Activated naive CD8-positive, alpha-beta T cell treated with anti-CD3 and anti-CD28 coated beads for 36 hours (primary cell): ENCODE data around the gene PLPPR1. TPM values are rescaled to one million over a fixed set of nuclear protein-coding genes. Genes with fewer than 3 reads are reported as not detected.

Source experiments
- DNase-seq: peaks from one replicate; pipeline ENCODE4 v3.0.0; 2021
- H3K27ac Mint-ChIP-seq: one replicate; pipeline ENCODE4 v1.8.0; 2022; ENCODE audit warnings: mild to moderate bottlenecking, moderate library complexity, mixed read lengths
- H3K27me3 Mint-ChIP-seq: one replicate; pipeline ENCODE4 v1.8.0; 2022; ENCODE audit warnings: mild to moderate bottlenecking, mixed read lengths
- H3K36me3 Mint-ChIP-seq: one replicate; pipeline ENCODE4 v1.8.0; 2021; ENCODE audit warnings: mild to moderate bottlenecking, mixed read lengths
- H3K4me1 Mint-ChIP-seq: one replicate; pipeline ENCODE4 v1.8.0; 2021; ENCODE audit warnings: mixed read lengths
- H3K4me3 Mint-ChIP-seq: one replicate; pipeline ENCODE4 v1.8.0; 2022; ENCODE audit warnings: mild to moderate bottlenecking, moderate library complexity, mixed read lengths
- H3K9me3 Mint-ChIP-seq: one replicate; pipeline ENCODE4 v1.8.0; 2022; ENCODE audit warnings: mixed read lengths
- total RNA-seq, 2 experiments: library from RNA; stranded (reverse); gene quantifications; one replicate each; pipeline ENCODE4 v1.2.3, GENCODE V29; 2021

The PLPPR1 gene
- total RNA-seq, 2 experiments from 2014 or later = not detected

DNA sequence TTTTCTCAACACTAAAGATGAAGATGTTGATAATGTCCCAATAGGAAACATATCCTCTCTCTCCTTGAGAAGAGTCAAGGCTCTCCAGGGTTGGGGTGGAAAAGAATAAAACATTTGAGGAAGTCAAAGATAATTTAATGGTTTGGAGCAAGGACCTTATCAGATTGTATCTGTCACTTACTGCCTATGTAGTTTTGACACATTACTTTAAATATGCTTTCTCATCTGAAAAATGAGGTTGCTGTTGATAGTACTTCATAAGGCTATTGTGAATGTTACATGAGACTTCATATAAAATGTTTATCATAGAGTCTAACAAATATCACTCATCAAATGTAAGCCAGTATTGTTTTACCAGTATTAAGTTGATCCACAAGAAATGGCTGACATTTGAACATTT lies 307.6 kb downstream of the PLPPR1 start:
- no peak overlapping the region for H3K27ac Mint-ChIP-seq
- no peak for DNase-seq
- H3K4me1 Mint-ChIP-seq = no peaks in the 10 kb centered on the region
- peaks cover 18% of the 10 kb centered on the region for H3K27me3 Mint-ChIP-seq
- H3K4me3 Mint-ChIP-seq = no peak overlapping the region
- H3K9me3 Mint-ChIP-seq = no peaks in the 10 kb centered on the region
- H3K36me3 Mint-ChIP-seq = no peaks in the 10 kb centered on the region

DNA sequence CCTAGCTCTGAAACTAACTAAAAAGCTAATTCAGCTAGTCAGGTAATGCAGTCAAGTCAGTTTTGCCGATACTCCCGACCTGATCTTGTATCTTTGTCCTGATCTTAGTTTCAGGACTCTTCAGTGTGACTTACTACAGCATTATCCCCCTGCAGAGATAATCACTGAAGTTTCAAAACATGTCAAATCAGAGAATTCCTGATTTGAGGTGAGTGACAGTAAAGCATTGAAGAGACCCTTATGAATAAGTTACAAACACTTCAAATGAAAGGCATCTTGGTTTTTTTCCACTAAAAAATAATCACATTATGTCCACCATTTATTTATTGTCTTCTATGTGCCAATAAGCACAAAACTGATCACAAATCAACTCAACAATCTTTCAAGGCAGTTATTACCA lies 308.7 kb downstream of the PLPPR1 start:
- H3K4me1 Mint-ChIP-seq = no peaks in the 10 kb centered on the region
- H3K27ac Mint-ChIP-seq = no peak overlapping the region
- no peak for DNase-seq
- peaks cover 19% of the 10 kb centered on the region for H3K27me3 Mint-ChIP-seq
- H3K4me3 Mint-ChIP-seq = no peak overlapping the region
- H3K36me3 Mint-ChIP-seq = no peaks in the 10 kb centered on the region
- H3K9me3 Mint-ChIP-seq = no peaks in the 10 kb centered on the region

DNA sequence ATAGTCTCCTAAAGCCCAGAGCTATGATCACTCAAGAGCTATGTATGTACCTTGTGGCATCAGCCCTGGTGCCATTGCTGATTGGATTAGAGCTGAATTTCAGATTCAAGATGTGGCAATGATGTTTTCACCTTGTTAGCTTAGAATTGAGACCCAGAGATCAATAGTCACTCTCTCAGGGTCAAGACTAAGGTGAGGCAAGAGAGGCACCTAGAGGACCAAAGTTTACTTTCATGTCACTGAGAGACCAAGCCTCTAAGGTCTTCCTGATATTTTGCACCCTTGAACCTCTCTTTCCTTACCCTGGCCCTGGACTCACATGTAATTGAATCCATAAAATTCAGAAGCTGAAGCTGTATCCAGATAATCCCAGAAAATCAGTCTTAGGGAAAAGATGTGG lies 313.4 kb downstream of the PLPPR1 start:
- Mint-ChIP-seq H3K36me3 (no peaks in the 10 kb centered on the region), H3K4me1 (no peaks in the 10 kb centered on the region), H3K27me3 (peaks cover 31% of the 10 kb centered on the region), H3K4me3 (no peak overlapping the region), H3K9me3 (no peaks in the 10 kb centered on the region), H3K27ac (no peak overlapping the region)
- no peak for DNase-seq

DNA sequence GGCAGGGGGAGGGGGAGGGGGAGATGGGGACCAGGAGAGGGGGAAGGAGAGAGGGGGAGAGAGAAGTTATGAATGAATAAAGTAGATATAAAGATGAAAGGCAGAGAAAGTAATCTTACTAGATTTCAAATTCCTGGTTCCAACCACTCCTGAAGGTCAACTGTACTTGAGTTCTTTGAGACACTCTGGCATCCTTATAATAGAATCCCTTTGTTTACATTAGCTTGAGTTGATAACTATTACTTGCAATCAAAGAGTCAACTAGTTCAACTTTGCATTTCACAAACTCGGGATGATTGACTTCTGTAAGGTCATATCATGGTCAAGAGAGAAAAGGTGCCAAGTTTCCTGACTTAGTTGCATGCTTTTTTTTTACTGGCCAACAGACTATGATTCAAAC lies 314.1 kb downstream of the PLPPR1 start:
- H3K27ac Mint-ChIP-seq = no peak overlapping the region
- H3K36me3 Mint-ChIP-seq = no peaks in the 10 kb centered on the region
- no peaks in the 10 kb centered on the region for H3K9me3 Mint-ChIP-seq
- H3K4me1 Mint-ChIP-seq = no peaks in the 10 kb centered on the region
- DNase-seq = no peak
- H3K27me3 Mint-ChIP-seq = peaks cover 31% of the 10 kb centered on the region
- no peak overlapping the region for H3K4me3 Mint-ChIP-seq

DNA sequence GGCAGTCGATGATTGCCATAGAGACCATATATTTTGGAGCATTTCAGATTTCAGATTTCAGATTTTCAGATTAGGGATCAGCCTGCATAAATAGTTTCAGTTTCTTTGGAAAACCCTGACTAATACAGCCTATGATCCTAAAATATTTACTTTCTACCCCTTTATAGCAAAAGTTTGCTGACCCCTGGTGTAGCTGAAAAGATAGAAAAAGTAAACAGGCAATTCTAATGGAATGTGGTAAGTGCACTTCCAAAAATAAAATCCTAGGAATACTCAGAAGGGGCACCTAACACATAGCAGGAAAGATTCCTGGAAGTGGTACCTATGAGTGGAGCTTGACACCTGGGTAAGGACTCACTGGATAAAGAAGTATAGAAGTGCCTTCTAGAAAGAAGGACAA lies 321.8 kb downstream of the PLPPR1 start:
- Mint-ChIP-seq H3K9me3 (no peaks in the 10 kb centered on the region), H3K27me3 (peaks cover 9% of the 10 kb centered on the region), H3K4me1 (no peaks in the 10 kb centered on the region), H3K27ac (no peak overlapping the region), H3K36me3 (no peaks in the 10 kb centered on the region), H3K4me3 (no peak overlapping the region)
- DNase-seq = no peak

DNA sequence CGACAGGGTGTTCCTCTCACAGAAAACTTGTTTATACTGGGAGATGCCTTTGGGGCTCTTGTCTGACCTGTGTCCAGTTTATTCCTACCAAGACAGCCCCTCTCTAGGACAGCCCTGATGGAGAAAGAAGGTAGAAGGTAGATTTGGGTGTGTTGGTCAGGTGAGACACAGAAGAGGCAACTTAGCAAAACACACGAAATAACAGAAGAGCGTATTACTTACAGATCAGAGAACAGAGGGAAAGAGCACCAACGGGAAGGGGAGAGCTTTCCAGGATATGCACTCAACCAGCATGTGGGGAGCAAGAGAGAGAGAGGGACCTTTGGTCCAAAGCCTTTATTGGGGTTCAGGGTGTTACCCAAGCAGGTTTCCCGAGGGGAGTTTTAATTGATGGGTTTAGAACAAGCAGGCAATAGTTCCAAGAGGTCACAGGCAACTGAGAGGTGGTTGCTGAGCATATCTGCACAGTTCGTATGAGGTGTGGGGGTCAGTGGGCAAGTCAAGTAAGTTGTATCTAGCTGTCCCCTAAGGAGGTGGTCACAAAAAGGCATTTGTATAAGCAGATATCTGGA lies 324.5 kb downstream of the PLPPR1 start:
- Mint-ChIP-seq H3K27ac (no peak overlapping the region), H3K9me3 (peaks cover 2% of the 10 kb centered on the region), H3K36me3 (no peaks in the 10 kb centered on the region), H3K27me3 (peaks cover 5% of the 10 kb centered on the region), H3K4me3 (no peak overlapping the region), H3K4me1 (no peaks in the 10 kb centered on the region)
- no peak for DNase-seq

DNA sequence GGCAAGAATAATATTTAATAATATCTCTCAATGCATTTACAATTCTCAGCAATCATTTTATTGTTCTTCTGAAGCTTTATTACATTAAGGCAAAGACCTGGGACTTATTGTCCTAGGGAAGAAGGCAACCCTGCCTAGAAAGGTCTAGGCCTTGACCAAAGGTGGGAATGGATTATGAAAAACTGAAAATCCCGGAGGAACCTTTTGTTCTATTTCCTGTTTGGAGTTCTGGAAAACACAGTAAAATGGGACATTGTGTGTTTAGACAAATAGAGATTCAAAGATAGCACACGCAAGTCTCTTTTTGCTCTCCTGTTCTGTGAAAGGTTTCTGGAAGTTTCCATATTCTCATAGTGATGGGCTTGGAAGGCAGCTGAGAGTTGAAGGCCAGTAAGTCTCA lies 325.2 kb downstream of the PLPPR1 start:
- DNase-seq = no peak
- Mint-ChIP-seq H3K4me1 (no peaks in the 10 kb centered on the region), H3K27ac (no peak overlapping the region), H3K27me3 (peaks cover 5% of the 10 kb centered on the region), H3K4me3 (no peak overlapping the region), H3K36me3 (no peaks in the 10 kb centered on the region), H3K9me3 (peaks cover 2% of the 10 kb centered on the region)

DNA sequence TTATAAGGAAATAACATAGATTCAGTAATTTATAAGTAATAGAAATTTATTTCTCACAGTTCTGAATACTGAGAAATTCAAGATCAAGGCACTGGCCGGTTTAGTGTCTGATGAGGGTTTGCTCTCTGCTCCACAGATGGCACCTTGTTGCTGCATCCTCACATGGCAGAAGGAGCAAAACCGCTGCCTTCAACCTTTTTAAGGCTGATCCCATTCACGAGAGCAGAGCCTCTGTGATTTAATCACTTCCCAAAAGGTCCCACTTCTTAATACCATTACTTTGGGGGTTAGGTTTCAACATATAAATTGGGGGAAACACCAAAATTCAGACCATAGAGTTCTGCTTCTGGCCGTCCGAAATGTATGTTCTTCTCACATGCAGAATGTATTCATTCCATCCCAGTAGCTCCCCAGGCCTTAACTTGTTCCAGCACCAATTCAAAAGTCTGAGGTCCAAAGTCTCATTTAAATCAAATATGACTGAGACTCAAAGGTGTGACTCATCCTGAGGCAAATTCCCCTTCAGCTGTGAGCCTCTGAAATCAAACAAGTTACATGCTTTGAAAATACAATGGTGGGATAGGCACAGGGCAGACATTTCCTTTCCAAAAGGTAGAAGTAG lies 325.7 kb downstream of the PLPPR1 start:
- no peak for DNase-seq
- H3K27me3 Mint-ChIP-seq = peaks cover 5% of the 10 kb centered on the region
- H3K4me3 Mint-ChIP-seq = no peak overlapping the region
- H3K36me3 Mint-ChIP-seq = no peaks in the 10 kb centered on the region
- no peaks in the 10 kb centered on the region for H3K4me1 Mint-ChIP-seq
- H3K9me3 Mint-ChIP-seq = peaks cover 2% of the 10 kb centered on the region
- no peak overlapping the region for H3K27ac Mint-ChIP-seq

DNA sequence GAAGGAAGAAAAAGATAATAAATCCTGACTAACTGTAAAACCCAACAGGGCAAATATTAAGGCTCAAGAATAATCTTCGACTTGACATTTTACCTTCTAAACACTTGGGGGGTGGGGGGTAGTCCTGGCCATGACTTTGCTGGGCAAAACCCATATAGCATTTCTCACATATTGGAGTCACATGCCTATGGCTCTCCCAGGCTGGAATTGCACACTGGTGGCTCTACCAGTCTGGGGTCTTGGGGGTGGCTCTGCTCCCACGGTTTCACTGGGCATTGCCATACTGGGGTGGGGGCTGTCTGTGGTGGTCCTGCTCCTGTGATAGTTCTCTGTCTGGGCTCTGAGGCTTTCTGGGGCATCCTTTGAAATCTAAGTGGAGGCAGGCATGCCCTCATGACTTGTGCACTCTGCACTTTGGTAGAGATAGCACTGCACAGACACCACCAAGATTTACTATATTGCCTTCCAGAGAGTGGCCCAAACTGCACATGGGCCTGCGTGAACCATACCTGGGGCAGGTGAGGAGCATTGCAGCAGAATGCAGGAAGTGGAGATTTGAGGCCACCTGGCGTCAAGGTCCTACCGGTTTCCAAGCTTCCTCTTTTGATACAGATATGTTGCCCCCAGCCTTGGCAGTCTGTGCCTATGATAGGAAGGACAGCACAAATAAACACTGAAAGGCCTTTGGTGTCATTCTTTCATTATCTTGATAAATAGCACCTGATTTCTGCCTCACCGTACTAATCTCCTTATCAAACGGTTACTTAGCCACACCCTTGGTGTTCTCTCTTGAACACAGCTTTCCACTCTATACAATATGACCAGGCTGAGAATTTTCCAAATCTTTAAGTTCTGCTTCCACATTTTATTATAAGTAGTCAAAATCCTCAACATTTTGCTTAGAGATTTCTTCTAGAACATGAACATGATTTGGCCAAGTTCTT lies 326.5 kb downstream of the PLPPR1 start:
- Mint-ChIP-seq H3K4me1 (no peaks in the 10 kb centered on the region), H3K4me3 (no peak overlapping the region), H3K36me3 (no peaks in the 10 kb centered on the region), H3K27ac (no peak overlapping the region), H3K9me3 (peaks cover 2% of the 10 kb centered on the region), H3K27me3 (peaks cover 5% of the 10 kb centered on the region)
- DNase-seq = no peak

DNA sequence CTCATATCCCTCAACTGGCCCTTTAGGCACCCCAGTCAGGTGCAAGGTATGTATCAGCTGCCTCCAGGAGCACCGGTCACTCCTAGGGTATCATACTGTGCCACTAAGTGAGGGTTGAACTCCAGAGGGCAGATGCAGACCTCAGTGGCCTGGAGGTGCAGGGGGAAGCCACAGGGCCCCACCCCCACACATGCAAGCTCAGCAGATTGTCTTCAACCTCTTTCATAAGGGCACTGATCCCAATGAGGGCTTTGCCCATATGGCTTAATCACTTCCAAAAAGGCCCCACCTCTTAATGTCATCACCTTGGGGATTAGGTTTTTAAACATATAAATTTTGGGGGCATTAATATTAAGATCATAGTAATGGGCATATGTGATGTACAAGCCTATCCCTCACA lies 328.1 kb downstream of the PLPPR1 start:
- peaks cover 5% of the 10 kb centered on the region for H3K27me3 Mint-ChIP-seq
- DNase-seq = no peak
- no peak overlapping the region for H3K27ac Mint-ChIP-seq
- H3K4me3 Mint-ChIP-seq = no peak overlapping the region
- no peaks in the 10 kb centered on the region for H3K36me3 Mint-ChIP-seq
- no peaks in the 10 kb centered on the region for H3K4me1 Mint-ChIP-seq
- H3K9me3 Mint-ChIP-seq = peaks cover 2% of the 10 kb centered on the region

DNA sequence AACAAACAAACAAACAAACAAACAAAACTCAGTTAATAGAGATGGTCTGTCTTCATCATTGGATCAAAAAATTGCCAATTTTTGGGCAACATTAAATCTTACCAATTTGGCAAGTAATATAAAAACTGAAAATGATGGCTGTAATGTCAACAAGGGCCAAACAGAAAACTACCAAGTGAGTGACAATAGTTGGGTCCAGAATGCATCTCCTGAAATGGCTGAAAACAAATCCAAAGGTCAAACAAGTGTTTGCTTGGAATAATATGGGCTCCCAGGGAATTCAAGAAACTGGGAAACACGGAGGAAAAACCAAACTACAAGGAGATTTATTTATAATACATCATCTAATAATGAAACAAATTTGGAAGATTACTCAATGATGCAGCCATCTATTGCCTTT lies 331.2 kb downstream of the PLPPR1 start:
- H3K4me3 Mint-ChIP-seq = no peak overlapping the region
- H3K27ac Mint-ChIP-seq = no peak overlapping the region
- H3K36me3 Mint-ChIP-seq = no peaks in the 10 kb centered on the region
- H3K9me3 Mint-ChIP-seq = peaks cover 2% of the 10 kb centered on the region
- H3K27me3 Mint-ChIP-seq = peaks cover 3% of the 10 kb centered on the region
- no peaks in the 10 kb centered on the region for H3K4me1 Mint-ChIP-seq
- no peak for DNase-seq

DNA sequence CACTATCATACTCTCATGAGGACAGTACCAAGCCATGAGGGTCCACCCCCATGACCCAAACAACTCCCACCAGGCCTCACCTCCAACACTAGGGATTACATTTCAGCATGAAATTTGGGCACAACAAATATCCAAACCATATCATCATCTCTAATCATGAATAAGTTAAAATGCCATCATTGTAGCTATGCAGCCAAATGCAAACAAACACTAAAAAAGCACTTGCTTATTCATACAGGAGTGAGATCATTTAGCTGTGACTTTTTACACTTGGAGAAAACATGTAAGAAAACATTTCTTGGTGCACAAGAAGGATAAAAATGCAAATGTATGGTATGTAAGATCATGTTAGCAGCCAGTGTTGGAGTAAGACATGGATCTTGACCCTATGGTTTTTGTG lies 332.1 kb downstream of the PLPPR1 start:
- Mint-ChIP-seq H3K9me3 (peaks cover 2% of the 10 kb centered on the region), H3K27ac (no peak overlapping the region), H3K36me3 (no peaks in the 10 kb centered on the region), H3K4me3 (no peak overlapping the region), H3K4me1 (no peaks in the 10 kb centered on the region), H3K27me3 (peaks cover 3% of the 10 kb centered on the region)
- no peak for DNase-seq

DNA sequence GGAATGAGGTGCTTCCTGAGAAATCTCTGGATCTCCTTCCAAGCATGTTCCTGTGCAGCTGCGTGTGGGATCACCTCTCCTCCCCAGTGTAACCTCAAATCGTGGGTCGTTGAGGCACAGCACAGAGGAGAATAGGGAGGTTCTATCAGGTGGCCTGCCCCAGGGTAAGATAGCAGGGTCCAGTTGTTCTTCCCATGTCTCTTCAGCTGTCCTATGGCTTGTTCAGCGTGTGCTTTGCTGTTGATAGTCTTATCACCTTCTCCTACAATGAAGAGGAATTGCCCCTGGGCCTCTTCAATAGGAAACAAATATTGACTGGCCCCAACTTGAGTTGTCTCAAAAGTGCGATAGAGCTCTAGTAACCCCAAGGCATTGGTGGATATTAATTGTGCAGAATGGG lies 333.9 kb downstream of the PLPPR1 start:
- H3K4me1 Mint-ChIP-seq = no peaks in the 10 kb centered on the region

DNA sequence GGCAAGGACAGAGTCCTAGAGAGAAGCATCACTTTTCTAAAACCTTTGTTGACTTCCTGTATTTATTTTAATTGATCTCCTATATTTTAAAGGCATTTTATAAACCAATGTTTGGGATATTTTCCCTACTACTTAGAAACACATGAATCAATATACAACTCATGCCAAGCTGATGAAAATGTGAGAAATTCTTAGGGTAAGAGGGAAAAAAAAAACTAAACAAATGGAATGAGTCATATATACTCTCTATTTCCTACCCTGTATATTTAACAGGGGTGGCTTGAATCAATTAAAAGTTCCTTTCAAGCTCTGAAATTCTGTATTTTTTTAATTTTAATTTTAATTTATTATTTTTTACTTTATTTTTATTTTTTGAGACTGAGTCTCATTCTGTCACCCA lies 336.7 kb downstream of the PLPPR1 start:
- Mint-ChIP-seq H3K27me3 (peaks cover 12% of the 10 kb centered on the region), H3K4me1 (no peaks in the 10 kb centered on the region), H3K36me3 (no peaks in the 10 kb centered on the region), H3K27ac (no peak overlapping the region), H3K9me3 (no peaks in the 10 kb centered on the region), H3K4me3 (no peak overlapping the region)
- DNase-seq = no peak

More for the DNA sequence above, 333.9 kb downstream of the PLPPR1 start:
- H3K27me3 Mint-ChIP-seq = peaks cover 8% of the 10 kb centered on the region
- no peak overlapping the region for H3K27ac Mint-ChIP-seq
- no peak overlapping the region for H3K4me3 Mint-ChIP-seq
- peaks cover under 1% of the 10 kb centered on the region for H3K9me3 Mint-ChIP-seq
- DNase-seq = no peak
- H3K36me3 Mint-ChIP-seq = no peaks in the 10 kb centered on the region

DNA sequence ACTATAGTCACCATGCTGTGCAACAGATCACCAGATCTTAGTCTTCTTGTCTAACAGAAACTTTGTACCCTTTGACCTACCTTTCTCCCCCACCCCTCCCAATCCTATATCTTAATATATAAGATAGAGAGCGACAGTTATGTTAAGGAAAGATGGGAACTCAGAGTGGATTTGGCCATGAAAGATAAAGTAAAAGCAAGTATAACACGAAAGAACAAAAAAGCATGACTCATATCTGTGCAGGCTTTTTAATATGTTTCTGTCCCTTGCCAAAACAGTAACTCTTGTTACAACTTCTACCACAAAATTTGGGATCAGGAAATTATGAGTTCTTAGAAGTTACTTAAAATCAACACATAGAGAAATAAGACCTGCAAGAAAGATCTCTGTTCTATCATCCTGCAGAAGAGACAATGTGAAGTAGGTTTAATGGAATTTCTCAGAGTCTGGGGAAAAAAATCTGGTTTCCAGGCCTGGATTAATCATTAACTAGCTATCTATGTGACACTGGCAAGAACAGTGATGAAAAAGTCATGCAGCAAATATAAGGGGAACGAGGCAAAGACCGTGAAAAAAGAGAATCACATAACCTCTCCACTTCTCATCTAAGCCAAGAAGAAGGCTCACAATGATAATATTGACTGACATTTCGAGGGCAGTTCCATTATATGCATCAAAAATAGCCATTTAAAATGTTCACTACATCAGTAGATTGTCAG lies 337.7 kb downstream of the PLPPR1 start:
- H3K4me1 Mint-ChIP-seq = no peaks in the 10 kb centered on the region
- H3K36me3 Mint-ChIP-seq = no peaks in the 10 kb centered on the region
- H3K9me3 Mint-ChIP-seq = no peaks in the 10 kb centered on the region
- no peak overlapping the region for H3K4me3 Mint-ChIP-seq
- H3K27ac Mint-ChIP-seq = no peak overlapping the region
- no peak for DNase-seq
- H3K27me3 Mint-ChIP-seq = peaks cover 12% of the 10 kb centered on the region
